LoVo (cell line): ENCODE data around the gene ROBO2.

Experiments used
- DNase-seq: peaks from one replicate; pipeline ENCODE4 v3.0.0-alpha.2; 2016; ENCODE audit warnings: low spot score

The ROBO2 gene

GRCh38 chr3:77682162-77682561 lies 642.3 kb downstream of the ROBO2 start:
- no peak for DNase-seq

GRCh38 chr3:77684115-77684514 lies 644.2 kb downstream of the ROBO2 start:
- DNase-seq = no peak

GRCh38 chr3:77685713-77686112 lies 645.8 kb downstream of the ROBO2 start:
- no peak for DNase-seq

- DNase-seq = no peak
These were observed 646.7 kb downstream of the ROBO2 start for GRCh38 chr3:77686560-77686959.

- no peak for DNase-seq
These were observed 647.6 kb downstream of the ROBO2 start for GRCh38 chr3:77687545-77687944.

- no peak for DNase-seq
These were observed 650.5 kb downstream of the ROBO2 start for GRCh38 chr3:77690284-77690845.

GRCh38 chr3:77693147-77693546 lies 653.2 kb downstream of the ROBO2 start:
- DNase-seq = no peak

- DNase-seq = no peak
These were observed 659.3 kb downstream of the ROBO2 start for GRCh38 chr3:77699125-77699691.
